Measurements from ENCODE around the gene CNTROB.

Gene CNTROB

GRCh38 chr17:7894866-7895265 is 37.1 kb upstream of the CNTROB start:
- DNase-seq (ENCODE audit: low spot score) = no peak
- Histone ChIP-seq H3K4me1 (ENCODE audit: insufficient read depth, poor library complexity, severe bottlenecking) (no peaks in the 10 kb centered on the region), H3K36me3 (ENCODE audit: low read depth) (peaks cover 75% of the 10 kb centered on the region), H3K4me3 (ENCODE audit: severe bottlenecking) (no peak overlapping the region), H3K27ac (ENCODE audit: poor library complexity, severe bottlenecking) (no peak overlapping the region), H3K27me3 (ENCODE audit: insufficient read depth, poor library complexity, severe bottlenecking) (no peaks in the 10 kb centered on the region), H3K9me3 (ENCODE audit: severe bottlenecking) (no peaks in the 10 kb centered on the region)
- TF ChIP-seq CTCF (IDR thresholded peaks at IDR 0.05; ENCODE audit: poor library complexity, severe bottlenecking) = no peak
- ATAC-seq (ENCODE audit: low read depth) = no peak

DNA sequence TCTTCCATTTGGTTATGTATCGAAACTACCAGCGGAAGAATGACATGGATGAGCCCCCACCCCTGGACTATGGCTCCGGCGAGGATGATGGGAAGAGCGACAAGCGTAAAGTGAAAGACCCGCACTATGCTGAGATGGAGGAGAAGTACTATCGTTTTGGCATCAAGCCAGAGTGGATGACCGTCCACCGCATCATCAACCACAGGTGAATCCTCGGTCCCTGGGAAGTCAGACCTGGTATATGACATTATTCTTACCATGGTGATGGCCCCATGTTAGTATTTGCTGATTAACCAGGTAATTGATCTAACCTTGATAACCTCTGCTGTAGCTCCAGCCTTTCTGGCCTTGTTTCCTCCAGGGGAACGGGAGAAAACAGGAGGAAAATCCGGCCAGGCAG is 34.9 kb upstream of the CNTROB start:
- Histone ChIP-seq H3K9me3 (ENCODE audit: severe bottlenecking) (no peaks in the 10 kb centered on the region), H3K4me1 (ENCODE audit: insufficient read depth, poor library complexity, severe bottlenecking) (no peaks in the 10 kb centered on the region), H3K27ac (ENCODE audit: poor library complexity, severe bottlenecking) (no peak overlapping the region), H3K4me3 (ENCODE audit: severe bottlenecking) (no peak overlapping the region), H3K36me3 (ENCODE audit: low read depth) (peaks cover 78% of the 10 kb centered on the region), H3K27me3 (ENCODE audit: insufficient read depth, poor library complexity, severe bottlenecking) (no peaks in the 10 kb centered on the region)
- ATAC-seq (ENCODE audit: low read depth) = no peak
- TF ChIP-seq CTCF (IDR thresholded peaks at IDR 0.05; ENCODE audit: poor library complexity, severe bottlenecking) = no peak
- DNase-seq (ENCODE audit: low spot score) = no peak

GRCh38 chr17:7897773-7898172 is 34.2 kb upstream of the CNTROB start:
- H3K36me3 ChIP-seq (ENCODE audit: low read depth) = peaks cover 85% of the 10 kb centered on the region
- no peaks in the 10 kb centered on the region for H3K9me3 ChIP-seq (ENCODE audit: severe bottlenecking)
- H3K27me3 ChIP-seq (ENCODE audit: insufficient read depth, poor library complexity, severe bottlenecking) = no peaks in the 10 kb centered on the region
- no peak overlapping the region for H3K27ac ChIP-seq (ENCODE audit: poor library complexity, severe bottlenecking)
- peak; percentile 53 for TF ChIP-seq CTCF (IDR thresholded peaks at IDR 0.05; ENCODE audit: poor library complexity, severe bottlenecking)
- H3K4me3 ChIP-seq (ENCODE audit: severe bottlenecking) = no peak overlapping the region
- ATAC-seq (ENCODE audit: low read depth) = peak; percentile 61
- no peaks in the 10 kb centered on the region for H3K4me1 ChIP-seq (ENCODE audit: insufficient read depth, poor library complexity, severe bottlenecking)
- no peak for DNase-seq (ENCODE audit: low spot score)

GRCh38 chr17:7903154-7904103 is 28.6 kb upstream of the CNTROB start:
- ATAC-seq (ENCODE audit: low read depth) (peak; percentile 33; the same call in 1 of the 3 replicates), DNase-seq (ENCODE audit: low spot score) (no peak)
- no peak for TF ChIP-seq CTCF (IDR thresholded peaks at IDR 0.05; ENCODE audit: poor library complexity, severe bottlenecking)
- Histone ChIP-seq H3K9me3 (ENCODE audit: severe bottlenecking) (no peaks in the 10 kb centered on the region), H3K27me3 (ENCODE audit: insufficient read depth, poor library complexity, severe bottlenecking) (no peaks in the 10 kb centered on the region), H3K27ac (ENCODE audit: poor library complexity, severe bottlenecking) (no peak overlapping the region), H3K36me3 (ENCODE audit: low read depth) (peaks cover 90% of the 10 kb centered on the region), H3K4me3 (ENCODE audit: severe bottlenecking) (no peak overlapping the region), H3K4me1 (ENCODE audit: insufficient read depth, poor library complexity, severe bottlenecking) (no peaks in the 10 kb centered on the region)

DNA sequence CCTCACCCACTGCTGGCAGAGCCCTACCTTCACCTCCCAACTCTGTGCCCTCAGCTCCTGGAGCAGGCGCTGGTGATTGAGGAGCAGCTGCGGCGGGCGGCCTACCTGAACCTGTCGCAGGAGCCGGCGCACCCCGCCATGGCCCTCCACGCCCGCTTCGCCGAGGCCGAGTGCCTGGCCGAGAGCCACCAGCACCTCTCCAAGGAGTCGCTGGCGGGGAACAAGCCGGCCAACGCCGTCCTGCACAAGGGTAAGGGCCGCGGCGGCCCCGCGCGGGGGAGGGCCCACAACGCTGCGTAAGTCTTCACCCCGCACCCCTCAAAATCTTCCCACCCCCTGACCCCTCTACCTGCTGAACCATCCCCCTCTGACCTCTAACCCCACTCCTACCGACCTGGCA is 22.9 kb upstream of the CNTROB start:
- Histone ChIP-seq H3K27me3 (ENCODE audit: insufficient read depth, poor library complexity, severe bottlenecking) (no peaks in the 10 kb centered on the region), H3K4me1 (ENCODE audit: insufficient read depth, poor library complexity, severe bottlenecking) (peaks cover 1% of the 10 kb centered on the region), H3K27ac (ENCODE audit: poor library complexity, severe bottlenecking) (no peak overlapping the region), H3K9me3 (ENCODE audit: severe bottlenecking) (no peaks in the 10 kb centered on the region), H3K36me3 (ENCODE audit: low read depth) (peaks cover 65% of the 10 kb centered on the region), H3K4me3 (ENCODE audit: severe bottlenecking) (no peak overlapping the region)
- TF ChIP-seq CTCF (IDR thresholded peaks at IDR 0.05; ENCODE audit: poor library complexity, severe bottlenecking) = no peak
- no peak for ATAC-seq (ENCODE audit: low read depth)
- DNase-seq (ENCODE audit: low spot score) = no peak
